ENCODE measurements around the gene SLCO2B1.

Gene SLCO2B1

DNA sequence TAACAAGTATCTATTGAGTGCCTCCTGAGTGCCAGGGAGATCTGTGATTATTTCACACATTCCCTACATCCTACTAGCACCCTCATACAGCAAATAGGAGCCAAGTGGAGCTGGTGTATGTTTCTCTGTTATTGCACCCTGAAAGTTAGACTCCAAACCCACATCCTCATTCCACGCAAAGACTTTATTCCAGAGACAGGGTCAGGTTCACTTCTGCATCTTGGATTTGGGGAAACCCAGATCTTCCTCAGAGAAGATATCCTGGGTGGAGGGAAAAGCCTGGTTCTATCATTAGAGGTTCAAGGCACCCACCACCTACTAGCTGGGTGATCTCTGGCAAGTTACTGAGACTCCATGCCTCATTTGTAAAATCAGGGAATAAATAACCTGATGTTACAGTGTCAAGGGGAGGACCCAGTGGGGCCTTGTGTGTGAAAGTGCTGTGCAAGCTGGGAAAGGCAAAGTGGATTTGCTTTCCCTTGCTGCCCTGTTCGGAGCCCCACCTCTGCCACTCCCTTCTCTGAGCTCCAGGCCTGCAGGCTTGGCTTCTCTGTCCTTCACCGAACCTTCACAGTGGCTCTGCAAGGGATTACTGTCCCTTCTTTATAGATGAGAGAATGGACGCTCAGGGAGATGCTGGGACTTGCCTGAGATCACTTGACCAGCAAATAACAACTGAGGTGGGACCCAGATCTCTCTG is 991 bp upstream of the SLCO2B1 start:
- no peak overlapping the region for H3K27ac ChIP-seq
- no peaks in the 10 kb centered on the region for H3K36me3 ChIP-seq (replicated peaks)
- no peak overlapping the region for H3K4me3 ChIP-seq (ENCODE audit: low read depth, low read length)
- H3K27me3 ChIP-seq (replicated peaks), result peaks cover 13% of the 10 kb centered on the region
- TF ChIP-seq, protein P1, sequence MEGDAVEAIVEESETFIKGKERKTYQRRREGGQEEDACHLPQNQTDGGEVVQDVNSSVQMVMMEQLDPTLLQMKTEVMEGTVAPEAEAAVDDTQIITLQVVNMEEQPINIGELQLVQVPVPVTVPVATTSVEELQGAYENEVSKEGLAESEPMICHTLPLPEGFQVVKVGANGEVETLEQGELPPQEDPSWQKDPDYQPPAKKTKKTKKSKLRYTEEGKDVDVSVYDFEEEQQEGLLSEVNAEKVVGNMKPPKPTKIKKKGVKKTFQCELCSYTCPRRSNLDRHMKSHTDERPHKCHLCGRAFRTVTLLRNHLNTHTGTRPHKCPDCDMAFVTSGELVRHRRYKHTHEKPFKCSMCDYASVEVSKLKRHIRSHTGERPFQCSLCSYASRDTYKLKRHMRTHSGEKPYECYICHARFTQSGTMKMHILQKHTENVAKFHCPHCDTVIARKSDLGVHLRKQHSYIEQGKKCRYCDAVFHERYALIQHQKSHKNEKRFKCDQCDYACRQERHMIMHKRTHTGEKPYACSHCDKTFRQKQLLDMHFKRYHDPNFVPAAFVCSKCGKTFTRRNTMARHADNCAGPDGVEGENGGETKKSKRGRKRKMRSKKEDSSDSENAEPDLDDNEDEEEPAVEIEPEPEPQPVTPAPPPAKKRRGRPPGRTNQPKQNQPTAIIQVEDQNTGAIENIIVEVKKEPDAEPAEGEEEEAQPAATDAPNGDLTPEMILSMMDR (IDR thresholded peaks at IDR 0.05; ENCODE audit: low read depth, low read length, missing control alignments), result no peak
- in situ Hi-C loops (cut with HindIII; ENCODE audit: low pct_ligation_motif_present, low sequenced_read_pairs), result no loop called here
- DNase-seq, result no peak

DNA sequence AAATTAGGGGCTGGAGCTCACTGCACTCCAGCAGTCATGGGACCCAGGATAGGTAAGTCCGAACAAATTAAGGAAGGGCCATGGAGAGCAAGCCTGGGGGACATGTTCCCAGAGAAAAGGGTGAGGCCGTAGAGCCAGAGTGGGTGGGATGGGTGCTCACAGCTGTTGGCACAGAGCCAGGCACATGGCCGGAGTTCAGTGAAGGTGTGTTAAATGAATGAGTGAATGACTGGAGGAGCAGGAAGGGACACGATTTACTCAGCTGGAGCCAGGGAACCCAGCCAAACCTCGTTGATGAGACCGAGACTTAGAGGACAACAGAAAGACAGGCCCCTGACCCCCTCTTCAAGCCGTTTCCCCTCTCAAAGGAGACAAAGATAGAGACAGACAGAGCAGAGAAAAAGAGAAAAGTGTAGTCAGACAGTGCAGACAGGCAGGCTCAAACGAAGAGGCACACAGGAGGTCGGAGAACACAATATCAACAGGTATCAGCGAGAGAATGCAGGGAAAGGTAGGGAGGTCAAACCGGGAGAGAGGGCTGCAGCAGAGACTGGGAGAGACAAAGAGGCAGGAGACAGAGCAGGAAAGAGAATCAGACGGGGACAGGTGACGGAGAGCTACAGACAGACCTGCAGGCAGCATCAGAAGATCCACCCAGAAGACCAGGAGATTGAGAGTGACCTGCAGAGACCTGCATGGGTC is 590 bp downstream of the SLCO2B1 start:
- TF ChIP-seq, protein P1 (IDR thresholded peaks at IDR 0.05; ENCODE audit: low read depth, low read length, missing control alignments), result no peak
- in situ Hi-C loops (cut with HindIII; ENCODE audit: low pct_ligation_motif_present, low sequenced_read_pairs), result no loop called here
- DNase-seq, result no peak
- Histone ChIP-seq H3K4me3 (ENCODE audit: low read depth, low read length) (no peak overlapping the region), H3K27me3 (replicated peaks) (peaks cover 13% of the 10 kb centered on the region), H3K36me3 (replicated peaks) (no peaks in the 10 kb centered on the region), H3K27ac (no peak overlapping the region)

DNA sequence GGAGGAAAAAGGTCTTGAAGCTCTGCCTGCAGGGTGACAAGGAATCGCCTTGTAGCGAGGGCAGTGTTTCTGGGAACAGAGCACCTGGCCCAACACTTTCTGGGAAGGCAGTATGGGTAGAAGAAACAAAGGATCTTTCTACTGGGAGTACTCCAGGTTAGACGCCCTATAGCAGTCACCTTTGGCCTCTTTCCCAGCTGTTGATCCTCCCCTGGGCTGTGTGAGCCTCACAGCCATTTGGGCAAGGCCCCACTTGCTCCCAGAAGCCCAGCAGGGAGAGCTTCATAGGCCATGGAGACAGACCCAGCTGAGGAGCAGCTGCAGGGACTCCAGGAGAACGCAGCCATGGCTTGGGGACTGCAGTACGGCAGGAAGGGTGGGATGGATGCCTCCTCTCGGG is 1.2 kb downstream of the SLCO2B1 start:
- no peaks in the 10 kb centered on the region for H3K36me3 ChIP-seq (replicated peaks)
- TF ChIP-seq, protein P1 (IDR thresholded peaks at IDR 0.05; ENCODE audit: low read depth, low read length, missing control alignments), result no peak
- no peak for DNase-seq
- H3K27ac ChIP-seq, result no peak overlapping the region
- H3K4me3 ChIP-seq (ENCODE audit: low read depth, low read length), result no peak overlapping the region
- in situ Hi-C loops (cut with HindIII; ENCODE audit: low pct_ligation_motif_present, low sequenced_read_pairs), result no loop called here
- H3K27me3 ChIP-seq (replicated peaks), result peaks cover 13% of the 10 kb centered on the region

DNA sequence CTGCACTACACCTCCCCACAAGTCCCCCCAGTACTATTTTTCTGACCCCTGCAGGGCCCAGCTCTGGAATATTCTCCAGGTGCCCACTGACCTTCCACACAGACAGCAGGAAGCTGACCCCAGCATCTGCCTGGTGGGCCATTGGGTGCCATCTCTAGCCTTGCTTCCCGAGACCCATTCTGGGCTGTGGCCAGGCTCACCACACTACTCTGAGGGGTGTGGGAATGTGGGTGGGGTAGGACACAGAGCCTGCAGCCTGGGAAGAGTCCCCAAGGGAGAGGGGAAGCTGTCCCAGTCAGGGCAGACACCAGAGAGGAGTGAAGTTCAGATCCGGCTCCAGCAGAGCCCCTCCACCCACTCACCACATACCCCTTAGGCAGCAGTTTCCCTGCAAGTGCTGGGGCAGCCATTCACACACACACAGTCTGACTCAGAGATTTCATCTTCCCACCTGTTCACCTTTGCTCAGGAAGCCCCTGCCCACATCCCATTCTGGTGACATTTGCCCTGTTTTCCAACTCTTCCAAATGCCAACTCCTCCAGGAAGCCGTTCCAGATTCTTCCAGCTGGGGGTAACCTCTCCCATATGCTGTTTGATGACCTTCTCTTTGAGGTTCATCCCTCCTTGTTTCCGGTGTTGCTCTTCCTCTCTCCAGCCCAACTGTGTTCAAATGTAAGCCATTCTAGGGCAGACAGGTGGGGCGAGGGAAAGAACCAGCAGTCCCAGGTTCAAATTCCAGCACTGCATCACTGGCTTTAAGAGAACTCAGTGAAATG is 1.9 kb downstream of the SLCO2B1 start:
- no peak overlapping the region for H3K4me3 ChIP-seq (ENCODE audit: low read depth, low read length)
- TF ChIP-seq, protein P1 (IDR thresholded peaks at IDR 0.05; ENCODE audit: low read depth, low read length, missing control alignments), result no peak
- in situ Hi-C loops (cut with HindIII; ENCODE audit: low pct_ligation_motif_present, low sequenced_read_pairs), result no loop called here
- no peaks in the 10 kb centered on the region for H3K36me3 ChIP-seq (replicated peaks)
- no peak overlapping the region for H3K27ac ChIP-seq
- H3K27me3 ChIP-seq (replicated peaks), result peaks cover 13% of the 10 kb centered on the region
- DNase-seq, result no peak

DNA sequence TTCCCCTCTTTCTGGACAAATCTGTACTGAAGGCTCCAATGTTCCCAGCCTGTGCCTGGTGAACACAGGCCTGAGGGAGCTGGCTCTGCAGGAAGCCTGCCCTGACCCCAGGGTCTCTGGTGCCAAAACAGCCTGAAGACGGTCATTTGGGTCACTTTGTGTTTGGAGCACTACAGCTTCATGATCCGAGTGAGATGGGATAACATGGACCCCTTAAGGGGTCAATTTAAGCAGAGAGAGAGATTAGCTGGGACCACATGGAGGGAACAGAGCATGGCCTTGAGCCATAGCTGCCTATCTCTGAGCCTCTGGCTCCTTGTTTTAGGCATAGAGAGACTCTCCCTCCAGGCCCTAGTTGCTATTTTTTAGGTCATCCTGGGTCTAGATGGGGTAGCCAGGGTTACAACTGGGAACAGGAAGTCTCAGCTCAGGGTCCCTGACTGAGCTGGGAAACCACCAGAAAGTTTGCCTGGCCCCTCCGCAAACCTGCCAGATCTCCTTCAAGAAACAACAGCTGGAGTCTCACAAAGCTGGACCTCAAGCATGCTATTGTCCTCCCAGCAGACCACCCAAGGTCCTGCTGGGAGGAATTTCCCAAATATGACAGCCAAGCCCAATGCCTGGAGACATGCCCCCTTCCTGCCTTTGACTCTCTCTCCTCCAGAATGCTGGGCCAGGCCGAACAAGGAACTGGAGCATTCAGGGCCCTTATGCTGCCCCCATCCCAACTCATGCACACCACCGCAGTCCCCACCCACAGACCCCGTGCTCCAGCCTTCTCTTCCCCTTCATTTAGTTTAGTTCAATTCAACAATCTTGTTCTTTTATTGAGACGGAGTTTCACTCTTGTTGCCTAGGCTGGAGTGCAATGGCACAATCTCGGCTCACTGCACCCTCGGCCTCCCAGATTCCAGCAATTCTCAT is 4.0 kb downstream of the SLCO2B1 start:
- DNase-seq, result no peak
- TF ChIP-seq, protein P1 (IDR thresholded peaks at IDR 0.05; ENCODE audit: low read depth, low read length, missing control alignments), result no peak
- no peaks in the 10 kb centered on the region for H3K36me3 ChIP-seq (replicated peaks)
- peaks cover 13% of the 10 kb centered on the region for H3K27me3 ChIP-seq (replicated peaks)
- H3K4me3 ChIP-seq (ENCODE audit: low read depth, low read length), result no peak overlapping the region
- no peak overlapping the region for H3K27ac ChIP-seq
- in situ Hi-C loops (cut with HindIII; ENCODE audit: low pct_ligation_motif_present, low sequenced_read_pairs), result no loop called here

Measured in brain microvascular endothelial cell (primary cell).